Ammon's horn (tissue), 1 donor: ENCODE measurements around the gene MAN2A1.
"Not testable (repeated sequence)": the region's sequence is repeated elsewhere in the genome, so short reads cannot be mapped to it uniquely, and the experiment has no call there.

Experiments used
- DNase-seq: peaks from one replicate; pipeline ENCODE4 v3.0.0-alpha.2; 2016; ENCODE audit warnings: low spot score

MAN2A1 gene

DNA sequence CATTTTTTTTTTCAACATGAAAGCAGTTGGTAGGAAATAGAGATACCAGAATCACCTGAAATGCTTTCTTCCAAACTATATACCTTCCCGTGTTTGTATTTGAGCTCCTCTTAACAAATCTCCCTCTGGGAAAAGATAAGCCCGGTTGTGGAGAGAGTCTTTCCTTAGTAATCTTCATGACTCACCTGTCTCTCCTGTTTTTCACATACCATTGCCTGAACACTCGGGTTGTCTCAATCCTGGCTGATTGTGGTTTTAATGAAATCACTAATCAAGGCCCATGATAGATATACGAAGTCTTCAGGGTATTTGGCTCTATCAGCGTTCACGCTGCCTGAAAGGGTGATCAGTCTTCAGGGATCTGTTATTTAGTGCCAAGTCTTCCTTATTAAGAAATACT lies 136.7 kb downstream of the MAN2A1 start:
- DNase-seq = no peak

DNA sequence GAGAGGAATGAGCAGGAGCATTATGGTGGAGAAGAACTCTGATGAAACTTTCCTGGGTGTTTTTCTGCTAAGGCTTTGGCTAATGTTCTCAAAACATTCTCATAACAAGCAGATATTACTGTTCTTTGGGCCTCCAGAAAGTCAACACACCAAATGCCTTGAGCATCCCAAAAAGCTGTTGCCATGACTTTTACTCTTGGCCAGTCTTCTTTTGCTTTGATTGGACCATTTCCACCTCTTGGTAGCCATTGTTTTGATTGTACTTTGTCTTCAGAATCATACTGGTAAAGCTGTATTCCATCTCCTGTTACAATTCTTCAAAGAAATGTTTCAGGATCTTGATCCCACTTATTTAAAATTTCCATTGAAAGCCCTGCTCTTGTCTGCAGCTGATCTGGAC lies 139.6 kb downstream of the MAN2A1 start:
- DNase-seq = no peak

DNA sequence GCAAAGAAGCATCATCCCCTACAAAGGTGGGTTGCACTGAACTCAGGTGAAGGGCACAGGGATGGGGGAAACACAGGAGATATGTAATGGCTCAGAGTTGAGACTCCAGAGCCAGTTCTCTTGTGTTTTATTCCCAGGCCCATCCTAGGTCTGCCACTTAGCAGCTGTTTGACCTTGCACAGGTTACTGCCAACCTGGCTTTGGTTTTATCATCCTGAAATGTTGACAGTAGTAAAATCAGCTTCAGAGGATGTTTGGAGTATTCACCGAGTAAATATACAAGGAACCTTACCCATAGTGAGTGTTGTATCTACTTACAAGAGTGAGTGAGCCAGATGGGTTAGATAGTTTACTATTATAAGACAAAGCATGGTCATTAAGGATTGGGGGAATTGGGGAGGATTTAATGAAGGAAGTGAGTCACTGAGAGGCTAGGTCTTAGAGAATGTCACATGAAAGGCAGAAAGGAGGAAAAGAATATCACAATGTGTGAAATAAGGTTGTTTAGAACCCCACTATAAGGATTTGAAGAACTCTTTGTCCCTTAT lies 141.3 kb downstream of the MAN2A1 start:
- DNase-seq = no peak

DNA sequence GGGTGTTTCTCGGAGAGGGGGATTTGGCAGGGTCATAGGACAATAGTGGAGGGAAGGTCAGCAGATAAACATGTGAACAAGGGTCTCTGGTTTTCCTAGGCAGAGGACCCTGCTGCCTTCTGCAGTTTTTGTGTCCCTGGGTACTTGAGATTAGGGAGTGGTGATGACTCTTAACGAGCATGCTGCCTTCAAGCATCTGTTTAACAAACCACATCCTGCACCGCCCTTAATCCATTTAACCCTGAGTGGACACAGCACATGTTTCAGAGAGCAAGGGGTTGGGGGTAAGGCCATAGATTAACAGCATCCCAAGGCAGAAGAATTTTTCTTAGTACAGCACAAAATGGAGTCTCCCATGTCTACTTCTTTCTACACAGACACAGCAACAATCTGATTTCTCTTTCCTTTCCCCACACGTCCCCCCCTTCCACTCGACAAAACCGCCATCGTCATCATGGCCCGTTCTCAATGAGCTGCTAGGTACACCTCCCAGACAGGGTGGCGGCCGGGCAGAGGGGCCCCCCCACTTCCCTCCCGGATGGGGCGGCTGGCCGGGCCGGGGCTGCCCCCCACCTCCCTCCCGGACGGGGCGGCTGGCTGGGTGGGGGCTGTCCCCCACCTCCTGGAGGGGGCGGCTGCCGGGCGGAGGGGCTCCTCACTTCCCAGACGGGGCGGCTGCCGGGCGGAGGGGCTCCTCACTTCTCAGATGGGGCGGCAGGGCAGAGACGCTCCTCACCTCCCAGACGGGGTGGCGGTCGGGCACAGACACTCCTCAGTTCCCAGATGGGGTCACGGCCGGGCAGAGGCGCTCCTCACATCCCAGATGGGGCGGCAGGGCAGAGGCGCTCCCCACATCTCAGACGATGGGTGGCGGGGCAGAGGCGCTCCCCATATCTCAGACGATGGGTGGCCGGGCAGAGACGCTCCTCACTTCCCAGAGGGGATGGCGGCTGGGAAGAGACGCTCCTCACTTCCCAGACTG lies 142.8 kb downstream of the MAN2A1 start:
- not testable (repeated sequence) for DNase-seq

DNA sequence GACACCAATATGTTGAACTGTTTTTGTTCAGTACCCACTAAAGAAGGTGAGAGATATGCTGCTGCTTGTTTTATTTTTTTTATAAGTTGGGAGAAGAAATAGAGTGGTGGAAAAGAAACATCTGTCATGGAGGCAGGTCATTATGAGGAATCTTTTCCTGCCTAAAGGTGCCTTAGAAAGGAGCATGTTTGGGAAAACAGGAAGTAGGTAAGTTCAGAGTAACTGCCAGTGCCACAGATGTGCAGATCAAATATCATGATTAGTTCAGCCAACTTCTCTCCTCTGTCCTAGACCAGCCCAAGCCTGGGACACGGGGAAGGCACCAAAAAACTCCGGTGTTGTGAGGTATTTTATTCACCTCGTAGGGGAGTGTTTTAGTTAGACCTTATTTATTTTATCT lies 144.2 kb downstream of the MAN2A1 start:
- DNase-seq = no peak

DNA sequence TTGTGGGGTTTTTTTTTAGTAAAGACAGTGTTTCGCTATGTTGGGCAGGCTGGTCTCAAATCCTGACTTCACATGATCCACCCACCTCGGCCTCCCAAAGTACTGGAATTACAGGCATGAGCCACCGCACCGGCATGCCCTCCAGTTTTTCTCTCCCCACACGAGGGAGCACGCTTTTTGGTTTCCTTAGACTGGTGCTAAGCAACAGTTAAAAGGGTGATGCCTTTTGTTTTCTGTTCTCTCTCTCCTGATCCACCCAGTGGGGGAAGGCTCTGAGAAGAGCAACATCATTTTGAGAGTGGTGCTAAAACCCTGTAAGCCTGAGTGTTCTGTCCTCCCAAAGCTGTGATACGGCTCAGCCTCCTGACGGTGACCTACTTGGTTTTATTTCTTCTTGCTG lies 146.6 kb downstream of the MAN2A1 start:
- DNase-seq = peak; percentile 7

DNA sequence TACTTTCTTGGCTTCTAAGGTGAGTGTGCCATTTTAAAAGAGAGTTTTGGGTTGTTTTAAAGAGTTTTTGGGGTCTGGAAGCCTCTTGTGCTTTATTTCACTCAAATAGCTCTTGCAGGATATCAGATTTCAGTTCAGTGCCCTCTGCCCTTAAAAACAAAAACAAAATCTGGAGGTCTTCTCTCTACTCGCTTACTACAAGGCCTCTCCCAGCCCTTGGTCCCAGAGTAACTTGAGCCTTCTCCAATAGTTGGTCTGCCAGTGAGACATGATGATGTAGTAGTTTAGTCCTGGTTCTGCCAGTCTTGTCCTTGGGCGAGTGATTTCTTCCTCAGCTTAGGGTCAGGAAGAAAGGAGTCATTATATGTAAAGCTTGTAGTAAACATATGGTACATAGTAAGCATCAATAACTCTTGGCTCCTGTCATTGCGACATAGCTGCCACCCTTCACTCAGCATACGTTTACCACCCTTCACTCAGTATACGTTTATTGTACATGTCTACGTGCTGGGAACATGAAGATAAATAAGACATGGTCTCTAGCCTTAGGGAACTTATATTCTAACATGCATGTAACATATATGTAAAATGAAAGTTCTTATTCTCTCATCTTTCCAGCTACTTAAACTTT lies 147.6 kb downstream of the MAN2A1 start:
- DNase-seq = no peak

DNA sequence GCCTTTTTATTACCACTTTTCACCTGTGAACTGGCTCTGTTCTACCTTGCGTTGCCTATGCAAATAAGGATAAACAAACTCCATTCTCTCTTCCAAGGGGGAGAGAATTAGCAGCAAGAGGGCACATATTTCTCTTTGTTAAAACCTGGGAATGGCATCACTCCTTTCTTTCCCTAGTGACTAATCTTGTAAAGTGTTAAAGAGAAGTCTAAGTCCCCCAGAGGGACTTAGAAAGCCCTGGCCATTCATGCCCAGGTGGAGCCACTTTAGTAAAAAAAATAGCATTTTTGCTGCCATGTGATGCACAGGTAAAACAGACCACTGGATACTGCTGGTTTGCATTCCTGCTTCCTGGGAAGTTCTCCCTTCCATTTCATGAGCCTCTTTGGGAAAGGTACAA lies 148.4 kb downstream of the MAN2A1 start:
- DNase-seq = no peak

DNA sequence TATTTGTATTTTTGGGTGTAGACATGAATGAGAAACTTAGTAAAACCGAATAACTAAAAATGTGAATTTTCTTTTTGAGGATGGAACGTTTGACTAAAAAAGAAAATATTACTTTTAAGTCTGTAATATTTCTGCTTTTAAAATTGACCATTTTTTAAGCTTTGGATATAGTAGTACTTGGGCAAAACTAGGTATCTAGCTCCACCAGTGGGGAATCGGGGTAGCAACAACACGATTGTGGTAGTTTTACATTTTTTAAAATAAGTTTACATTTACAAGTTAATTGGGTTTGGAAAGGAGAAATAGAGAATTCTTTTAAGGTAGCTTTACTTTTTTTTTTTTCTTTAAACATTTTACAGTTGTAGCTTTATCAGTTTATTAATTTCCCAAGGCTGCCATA lies 154.4 kb downstream of the MAN2A1 start:
- no peak for DNase-seq

DNA sequence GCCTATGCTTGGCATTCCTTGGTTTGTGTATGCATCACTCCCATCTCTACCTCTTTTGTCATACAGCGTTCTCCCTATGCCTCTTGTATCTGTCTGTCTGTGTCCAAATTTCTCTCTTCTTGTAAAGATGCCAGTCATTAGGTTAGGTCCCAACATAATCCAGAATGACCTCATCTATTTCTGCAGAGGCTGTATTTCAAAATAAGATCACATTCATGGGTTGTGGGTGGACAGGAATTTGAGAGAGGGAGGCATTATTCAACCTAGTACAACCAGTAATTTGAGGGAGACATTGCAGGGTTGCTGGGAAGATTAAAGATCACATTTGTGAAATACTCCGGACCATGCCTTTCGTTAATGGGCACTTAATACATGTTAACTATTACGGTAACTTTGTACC lies 155.0 kb downstream of the MAN2A1 start:
- DNase-seq = no peak

DNA sequence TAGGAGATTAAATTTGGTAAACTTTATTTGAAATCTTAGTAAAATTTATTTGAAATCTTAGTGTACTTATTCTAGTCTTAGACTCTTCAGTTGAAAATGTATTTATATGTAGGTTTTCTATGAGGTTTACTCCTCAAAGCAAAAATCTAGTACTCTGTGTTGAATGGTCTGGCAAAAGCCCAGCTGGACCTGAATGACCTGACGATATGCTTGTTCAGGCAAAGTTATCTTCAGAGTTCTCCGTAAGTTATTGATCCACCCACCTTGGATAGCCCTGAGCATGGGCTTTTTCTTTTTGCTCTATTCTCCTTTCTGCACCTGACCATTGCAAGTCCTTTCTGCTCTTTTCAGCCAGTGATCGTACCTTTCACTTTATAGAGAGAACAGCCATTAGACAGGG lies 158.4 kb downstream of the MAN2A1 start:
- DNase-seq = no peak

DNA sequence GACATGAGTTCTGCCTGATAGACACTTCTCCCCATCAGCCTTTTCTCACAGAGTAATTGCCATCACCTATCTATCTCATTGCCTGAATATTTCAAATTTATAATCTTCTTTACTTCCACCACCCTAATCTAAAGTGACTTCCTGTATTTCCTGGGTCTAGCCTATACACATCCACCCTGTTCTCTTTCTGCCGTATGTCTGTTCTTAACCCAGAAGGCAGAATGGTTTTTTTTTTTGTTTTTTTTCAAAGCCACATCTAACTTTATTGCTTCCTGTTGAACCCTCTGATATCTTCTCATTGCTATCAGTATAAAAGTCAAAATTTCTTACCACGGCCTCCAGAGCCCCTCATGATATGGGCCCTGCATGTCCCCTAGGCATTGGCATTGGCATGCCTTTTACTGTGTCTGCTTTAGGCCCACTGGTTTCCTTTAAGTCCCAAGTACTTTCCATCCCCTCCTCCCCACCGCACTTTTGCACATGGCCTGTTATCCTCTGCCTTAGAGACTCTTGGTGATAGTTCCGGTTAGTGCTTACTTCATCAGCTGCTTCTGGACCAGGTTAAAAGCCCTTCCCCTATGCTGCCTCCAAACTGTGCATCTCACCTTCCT lies 159.9 kb downstream of the MAN2A1 start:
- DNase-seq = no peak

DNA sequence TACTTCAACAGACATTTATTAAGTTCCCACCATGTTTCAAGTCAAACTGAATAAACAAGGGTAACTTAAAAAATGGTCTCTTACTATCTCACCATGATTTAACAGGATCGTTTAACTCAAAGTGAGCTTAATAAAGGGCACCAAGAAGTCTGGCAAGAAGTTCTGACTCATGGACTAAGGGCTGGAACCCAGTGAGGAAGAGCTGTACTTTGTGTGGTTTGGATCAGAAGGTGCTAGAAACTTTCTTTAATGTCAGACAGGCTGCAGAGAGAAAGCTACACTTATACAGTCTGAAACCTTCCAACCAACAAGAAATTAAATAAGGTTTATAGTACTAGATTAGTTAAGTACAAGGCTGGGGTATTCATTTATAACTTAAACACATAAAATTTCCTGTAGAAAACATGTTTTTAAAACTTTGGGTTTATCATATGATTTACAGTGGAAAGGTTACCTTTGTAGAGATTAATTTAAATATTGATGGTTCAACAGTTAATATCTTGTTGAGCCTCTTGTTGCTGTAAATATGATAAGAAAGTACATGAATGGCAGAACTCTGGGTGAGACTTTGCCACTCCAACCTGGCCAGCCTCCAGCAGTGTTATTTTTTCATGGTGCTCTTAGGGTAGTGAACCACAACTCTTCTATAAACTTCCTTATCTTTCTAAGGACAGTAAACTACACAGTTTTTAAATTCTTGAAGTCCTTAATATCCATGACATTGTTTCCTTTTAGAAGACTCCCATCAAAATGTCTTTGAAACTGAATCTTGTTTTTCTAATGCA lies 162.8 kb downstream of the MAN2A1 start:
- DNase-seq = no peak

DNA sequence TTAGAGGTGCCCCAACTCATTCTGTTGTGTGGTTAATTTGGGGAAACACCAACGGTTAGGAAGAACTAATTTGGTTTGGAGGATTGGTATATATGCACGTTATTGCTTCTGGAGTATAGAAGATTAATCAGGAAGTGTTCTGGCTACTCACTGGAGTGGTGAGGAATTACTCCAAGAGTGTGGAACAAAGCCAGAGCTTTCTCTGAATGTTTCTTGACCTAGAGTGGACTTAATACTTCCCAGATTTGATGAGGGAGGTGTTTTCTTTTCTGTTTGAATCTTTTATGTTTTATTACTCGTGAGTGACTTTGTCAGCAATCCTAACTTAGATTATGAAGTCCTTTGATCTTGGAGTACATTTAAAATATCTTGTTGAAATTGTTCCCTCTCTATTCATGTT lies 163.7 kb downstream of the MAN2A1 start:
- no peak for DNase-seq

DNA sequence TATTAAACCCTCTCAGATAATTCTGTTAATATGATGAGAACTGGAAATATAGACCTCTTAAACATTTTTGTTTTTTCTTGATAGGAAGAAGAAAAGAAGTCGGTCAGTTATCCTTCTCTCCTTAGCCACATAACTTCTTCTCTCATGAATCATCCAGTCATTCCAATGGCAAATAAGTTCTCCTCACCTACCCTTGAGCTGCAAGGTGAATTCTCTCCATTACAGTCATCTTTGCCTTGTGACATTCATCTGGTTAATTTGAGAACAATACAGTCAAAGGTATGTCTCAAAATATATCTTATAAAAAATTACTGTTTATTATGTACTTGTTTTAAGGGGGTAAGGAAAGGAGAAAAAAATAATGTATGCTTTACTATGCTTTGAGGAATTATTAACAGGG lies 165.3 kb downstream of the MAN2A1 start:
- no peak for DNase-seq

DNA sequence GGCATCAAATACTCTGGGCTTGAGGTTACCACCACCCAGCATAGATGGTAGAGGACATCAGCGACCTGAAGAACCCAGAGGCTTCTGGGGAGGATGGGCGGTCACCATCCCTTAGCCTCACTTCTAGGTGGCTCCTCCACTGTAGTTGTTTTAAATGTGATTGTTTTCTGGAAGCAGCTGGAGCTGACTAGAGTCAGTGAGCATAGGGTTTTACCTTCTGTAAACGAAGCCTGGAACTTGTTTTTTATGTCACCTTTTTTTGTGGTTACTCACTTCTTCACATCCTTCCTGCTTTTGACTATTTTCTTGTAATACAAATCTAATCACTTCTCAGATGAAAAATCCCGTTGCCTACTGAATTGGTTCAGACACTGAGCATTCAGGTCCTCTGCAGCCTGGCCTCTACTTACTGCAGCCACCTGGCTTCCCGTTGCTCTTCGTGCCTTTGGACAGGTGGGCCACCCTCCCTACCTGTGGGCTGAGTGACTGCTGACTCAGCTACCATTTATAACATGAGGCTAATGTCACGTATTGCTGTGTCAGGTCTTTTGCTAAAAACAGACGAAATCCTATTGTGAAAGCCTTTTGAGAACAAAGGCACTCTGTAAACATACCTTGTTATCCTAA lies 167.8 kb downstream of the MAN2A1 start:
- DNase-seq = no peak

DNA sequence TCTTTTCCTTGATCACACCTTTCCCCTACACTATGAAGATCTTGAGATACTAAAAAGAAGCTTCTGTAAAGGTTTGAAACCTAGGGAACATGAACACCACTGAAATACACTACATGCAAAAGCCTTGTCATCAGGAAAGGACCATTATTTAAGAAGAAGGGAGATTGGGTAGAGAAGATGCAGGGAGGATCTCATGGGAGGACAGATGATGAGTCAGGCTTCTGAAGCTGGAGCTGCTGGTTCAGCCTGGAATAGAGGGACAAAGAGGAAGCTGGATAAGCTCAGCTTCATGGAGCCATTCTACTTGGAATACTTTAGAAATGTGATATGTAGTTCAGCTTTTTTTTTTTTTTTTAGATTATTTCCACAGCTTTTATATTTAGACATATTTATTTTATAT lies 169.8 kb downstream of the MAN2A1 start:
- DNase-seq = no peak

DNA sequence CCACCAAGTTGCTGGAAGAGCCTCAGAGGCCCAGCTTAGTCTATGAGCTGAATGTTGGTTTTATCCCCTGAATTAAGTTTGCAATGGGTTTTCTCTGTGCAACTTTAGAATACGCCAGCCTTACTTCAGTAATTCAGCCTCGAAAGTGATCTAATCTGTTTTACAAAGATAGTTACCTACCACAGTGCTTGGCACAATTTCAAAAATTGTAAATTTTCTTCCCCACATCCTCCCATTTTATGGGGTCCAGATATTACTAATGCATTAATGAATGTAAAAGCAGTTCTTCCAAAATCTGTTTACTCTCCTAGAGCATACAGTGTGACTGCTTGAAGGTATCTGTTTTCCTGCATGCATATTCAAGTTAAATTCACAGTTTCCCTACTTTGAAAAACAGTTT lies 172.6 kb downstream of the MAN2A1 start:
- DNase-seq = no peak

DNA sequence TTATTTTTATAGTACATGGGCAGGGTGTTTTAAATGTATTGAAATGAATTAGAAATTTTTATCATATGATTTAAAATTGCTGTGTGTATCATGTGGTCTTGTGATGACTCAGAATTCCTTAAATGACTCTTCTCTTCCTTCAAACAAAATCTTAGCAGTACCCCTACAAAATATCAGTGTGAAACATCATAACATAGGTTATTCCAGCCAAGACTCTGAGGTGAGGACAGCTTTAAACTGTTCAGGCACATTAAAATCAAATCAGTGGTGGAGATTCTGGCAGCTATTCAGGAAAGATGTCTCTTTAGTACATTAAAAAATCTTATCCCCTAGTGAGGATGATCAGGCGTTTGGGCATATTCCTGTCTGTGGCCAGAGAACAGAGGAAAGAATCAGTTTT lies 174.0 kb downstream of the MAN2A1 start:
- DNase-seq = no peak

DNA sequence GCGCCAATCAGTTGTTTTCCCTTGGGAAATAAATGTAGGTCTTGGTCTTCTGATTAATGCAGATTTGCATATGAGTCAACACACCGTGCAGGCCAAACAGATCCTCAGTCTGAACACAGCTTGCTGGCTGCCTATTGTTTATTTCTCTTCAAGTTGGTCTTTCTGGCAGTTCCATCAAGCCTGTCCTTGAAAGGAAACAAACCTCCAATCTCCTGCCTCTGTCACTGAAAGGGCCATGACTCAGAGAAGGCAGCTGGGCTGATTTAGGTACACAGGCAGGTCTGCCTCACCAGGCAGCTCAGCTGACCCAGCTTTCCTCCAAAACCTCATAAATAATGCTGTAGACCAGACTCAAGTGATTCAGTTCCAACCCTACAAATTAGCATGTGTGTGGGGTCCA lies 175.9 kb downstream of the MAN2A1 start:
- DNase-seq = peak; percentile 20

DNA sequence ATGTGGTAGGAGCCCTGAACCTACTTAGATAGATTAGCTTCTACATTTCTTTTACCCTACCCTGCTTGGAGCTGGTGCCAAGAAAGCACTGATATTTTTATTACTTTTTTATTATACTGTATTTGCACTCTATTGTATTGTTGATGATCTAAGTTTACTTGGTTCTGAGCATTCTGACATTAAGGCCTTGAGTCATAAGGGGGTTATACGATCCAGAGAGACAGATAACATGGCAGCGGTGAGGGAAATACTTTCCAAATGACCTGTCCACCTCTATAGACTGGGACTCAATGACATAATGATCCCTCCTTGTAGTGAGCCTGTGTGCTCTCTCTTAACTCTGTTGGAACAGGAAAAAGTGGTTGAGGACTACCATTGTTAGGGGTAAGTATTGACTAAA lies 176.3 kb downstream of the MAN2A1 start:
- DNase-seq = no peak

DNA sequence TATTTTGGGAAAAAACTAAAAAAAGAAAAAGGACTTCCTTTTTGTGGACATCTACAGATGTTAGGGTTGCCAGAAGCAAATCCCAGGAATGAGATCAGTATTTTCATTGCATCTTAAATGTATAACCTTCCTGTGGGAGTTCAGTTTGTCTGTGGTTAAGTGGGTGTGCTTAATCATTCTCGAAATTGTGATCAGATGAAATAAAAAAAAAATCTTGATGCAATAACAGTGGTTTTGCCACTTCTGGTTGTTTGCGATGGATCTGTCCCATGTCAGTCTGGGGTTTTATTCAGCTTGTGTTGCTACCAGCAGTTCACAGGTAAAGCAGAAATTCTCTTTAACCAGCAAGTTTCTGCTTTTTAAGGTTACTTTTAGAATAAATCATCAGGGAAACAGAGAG lies 179.0 kb downstream of the MAN2A1 start:
- DNase-seq = no peak
